Stimulated activated CD4-positive, alpha-beta T cell treated with anti-CD3 and anti-CD28 coated beads, Interleukin-12 subunit alpha, Interleukin-12 subunit beta, amount 100 ng/mL, for 24 hours (primary cell): Measurements from ENCODE around the gene ASCL1.

Experiments
- DNase-seq, 2 experiments: peaks; one replicate each; pipeline ENCODE4 v3.0.0-alpha.2; 2020; ENCODE audit warnings: low read depth in 2 of 2

The ASCL1 gene

GRCh38 chr12:102957339-102958050 lies at the start of gene ASCL1:
Gene ASCL1, plus strand, starts transcription at chr12:102957674. Its CDS starts 571 bp downstream, at chr12:102958245.
- no peak for DNase-seq

DNA sequence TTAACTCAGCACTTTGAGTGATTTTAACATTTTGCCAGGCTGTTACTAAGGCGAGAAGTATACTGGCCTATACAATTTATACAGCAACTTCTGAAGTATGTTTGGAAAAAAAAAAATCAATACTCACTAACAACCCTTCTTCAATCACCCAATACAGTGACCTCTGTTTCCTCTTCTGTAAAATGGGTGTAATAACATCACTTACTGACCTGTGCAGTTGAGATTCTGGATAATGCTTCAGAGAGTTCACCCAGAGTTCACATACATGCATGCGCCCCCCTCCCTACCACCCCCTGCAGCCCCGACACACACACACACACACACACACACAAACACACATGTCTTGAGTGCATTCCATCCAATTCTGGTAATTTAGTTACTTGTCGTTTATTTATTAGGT lies 49.6 kb upstream of the ASCL1 start:
- no peak for DNase-seq

DNA sequence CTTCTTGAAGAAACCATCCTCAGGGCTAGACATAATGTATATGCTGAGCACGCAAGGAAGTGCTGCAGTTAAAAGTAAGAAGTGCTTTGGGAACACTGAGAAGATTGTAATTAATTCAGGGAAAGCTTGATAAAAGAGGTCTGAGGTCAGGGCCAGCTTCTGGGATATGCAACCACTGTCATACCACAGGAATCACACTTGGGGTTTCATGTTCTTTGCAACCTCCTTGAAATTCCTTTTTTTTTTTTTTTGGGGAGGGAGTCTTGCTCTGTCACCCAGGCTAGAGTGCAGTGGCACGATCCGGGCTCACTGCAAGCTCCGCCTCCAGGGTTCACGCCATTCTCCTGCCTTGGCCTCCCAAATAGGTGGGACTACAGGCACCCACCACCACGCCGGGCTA lies 47.3 kb upstream of the ASCL1 start:
- no peak for DNase-seq

DNA sequence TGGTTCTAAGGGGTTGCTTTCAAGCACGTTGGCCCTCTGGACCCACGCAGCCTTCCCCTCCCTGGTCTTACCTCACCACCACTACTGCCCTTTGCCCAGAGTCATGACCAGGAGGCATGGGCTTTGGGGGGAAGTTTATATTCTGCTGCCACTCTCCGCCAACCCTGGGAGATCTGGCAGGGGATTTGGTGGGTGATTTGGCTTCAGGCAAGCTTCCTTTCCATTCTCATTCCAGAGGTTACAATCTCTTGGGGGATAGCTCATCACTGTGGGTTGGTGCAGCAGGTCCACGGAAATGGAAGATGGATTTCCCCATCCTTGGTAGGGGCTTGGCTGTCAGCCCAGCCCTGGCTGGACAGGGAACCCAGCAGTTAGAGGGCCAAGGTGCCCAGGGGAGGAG lies 46.7 kb upstream of the ASCL1 start:
- no peak for DNase-seq

GRCh38 chr12:102911320-102911719 lies 46.2 kb upstream of the ASCL1 start:
- DNase-seq: no peak

GRCh38 chr12:102912258-102912657 lies 45.2 kb upstream of the ASCL1 start:
- no peak for DNase-seq

- no peak for DNase-seq
These were observed 43.8 kb upstream of the ASCL1 start for GRCh38 chr12:102913453-102914226.

DNA sequence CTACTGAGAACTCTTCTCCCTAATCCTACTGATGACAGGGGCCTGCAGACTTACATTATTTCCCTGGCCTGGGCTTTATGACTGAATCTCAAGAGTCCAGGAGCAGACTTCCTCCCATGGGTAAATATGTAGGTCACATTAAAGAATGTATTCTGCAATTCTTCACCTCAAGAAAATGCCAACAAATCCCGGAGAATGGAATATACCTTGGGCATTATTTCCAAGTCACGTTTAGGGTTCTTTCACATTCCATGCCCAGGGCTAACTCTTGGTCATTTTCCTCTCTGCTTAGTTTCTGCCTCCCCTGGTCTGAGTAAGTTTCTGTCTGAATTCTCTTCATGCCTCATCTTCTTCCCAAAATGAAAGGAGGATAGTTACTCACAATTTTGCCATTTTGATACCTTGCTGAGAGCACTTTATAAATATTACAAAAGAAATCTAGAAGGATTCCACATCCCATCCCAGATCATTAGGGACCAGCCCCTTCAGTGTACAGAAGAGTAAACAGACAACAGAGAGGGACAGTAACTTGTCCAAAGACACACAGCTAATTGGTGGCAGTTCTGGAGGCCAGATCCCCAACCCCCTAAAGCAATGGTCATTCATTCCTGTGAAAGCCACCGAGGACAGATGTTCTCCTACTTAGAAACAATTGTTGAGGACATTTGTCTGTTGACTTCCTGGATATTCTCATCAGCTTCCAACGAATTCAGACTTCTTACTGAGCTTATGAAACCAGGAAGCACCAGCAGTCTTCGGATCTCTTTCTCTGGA lies 41.0 kb upstream of the ASCL1 start:
- no peak for DNase-seq

GRCh38 chr12:102917026-102917787 lies 40.3 kb upstream of the ASCL1 start, which contains the start of gene PAH:
Gene PAH, minus strand, starts transcription at chr12:102917244. Its CDS starts 114 bp downstream, at chr12:102917130.
- peak in 1 of 2 experiments; percentile 1 for DNase-seq

DNA sequence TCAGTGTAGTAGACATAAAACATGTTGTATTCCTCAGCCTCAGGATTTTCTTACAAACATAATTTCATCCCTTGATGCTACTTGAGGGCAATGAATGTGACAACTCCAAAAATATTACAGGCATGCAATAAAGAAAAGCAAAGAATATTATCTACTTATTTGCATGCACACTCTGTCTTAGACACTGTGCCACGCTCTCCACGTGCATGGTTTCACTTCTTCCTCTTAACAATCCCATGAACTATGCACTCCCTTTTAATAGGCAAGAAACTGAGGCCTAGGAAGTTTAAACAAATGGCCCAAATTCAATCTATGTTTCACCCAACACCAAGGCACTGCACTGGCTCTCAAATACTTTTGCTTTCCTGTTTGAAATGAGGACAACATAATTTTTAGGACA lies 38.6 kb upstream of the ASCL1 start:
- DNase-seq: no peak

GRCh38 chr12:102920271-102920670 lies 37.2 kb upstream of the ASCL1 start:
- no peak for DNase-seq

DNA sequence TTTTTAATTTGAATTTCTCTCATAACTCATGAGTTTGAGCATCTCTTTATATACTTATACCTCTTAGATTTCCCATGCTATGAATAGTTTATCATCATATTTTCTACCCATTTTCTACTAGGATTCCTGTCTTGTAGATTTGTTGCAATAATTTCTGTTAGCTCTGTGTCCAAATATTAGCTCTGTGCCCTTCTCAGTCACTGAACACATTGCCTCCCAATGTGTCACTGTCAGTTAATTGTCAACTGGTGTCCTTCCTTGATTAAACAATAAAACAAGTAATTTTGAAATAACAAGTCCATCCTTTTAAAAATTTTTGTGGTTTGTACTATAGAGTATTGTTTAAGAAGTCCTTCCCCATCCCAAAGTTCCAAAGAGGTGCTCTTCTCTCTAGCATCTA lies 36.2 kb upstream of the ASCL1 start:
- no peak for DNase-seq

- no peak for DNase-seq
These were observed 30.3 kb upstream of the ASCL1 start for GRCh38 chr12:102927220-102927619.

DNA sequence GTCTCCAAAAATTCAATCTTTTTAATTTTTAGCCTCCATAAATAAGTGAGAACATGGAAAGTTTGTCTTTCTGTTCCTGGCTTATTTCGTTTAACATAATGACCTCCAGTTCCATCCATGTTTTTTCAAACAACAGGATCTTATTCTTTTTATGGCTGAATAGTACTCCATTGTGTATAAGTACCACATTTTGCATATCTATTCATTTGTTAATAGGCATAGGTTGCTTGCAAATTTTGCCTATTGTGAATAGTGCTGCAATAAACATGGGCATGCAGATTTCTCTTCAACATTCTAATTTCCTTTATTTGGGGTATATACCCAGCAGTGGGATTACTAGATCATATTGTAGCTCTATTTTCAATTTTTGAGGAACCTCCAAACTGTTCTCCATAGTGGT lies 24.3 kb upstream of the ASCL1 start:
- DNase-seq: no peak

- no peak for DNase-seq
These were observed 18.4 kb upstream of the ASCL1 start for GRCh38 chr12:102939059-102939458.

DNA sequence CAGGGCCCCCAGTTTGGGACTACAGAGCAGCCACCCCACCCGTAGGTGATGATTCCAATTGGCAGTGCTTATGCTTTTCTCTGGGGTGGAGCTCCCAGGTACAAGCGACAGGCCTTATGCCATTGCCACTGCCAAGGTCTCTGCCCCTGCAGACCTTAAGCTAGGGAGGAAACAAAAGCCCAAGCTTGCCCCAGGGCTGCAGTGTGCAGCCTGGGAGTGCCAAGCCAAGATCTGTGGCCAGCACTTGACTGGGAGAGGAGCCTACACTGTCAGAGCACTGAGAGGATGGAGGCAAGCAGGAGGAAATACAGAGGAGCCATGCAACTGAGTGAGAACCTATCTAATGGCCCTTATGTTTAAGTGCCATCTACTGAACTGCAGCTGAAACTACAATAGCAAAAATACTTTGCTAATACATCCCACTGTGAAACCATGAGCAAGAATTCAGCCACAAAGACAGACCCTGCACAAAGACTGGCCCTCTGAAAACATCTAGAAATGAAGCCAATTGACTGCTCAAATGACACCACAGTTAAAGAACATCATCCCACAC lies 17.7 kb upstream of the ASCL1 start:
- no peak for DNase-seq

GRCh38 chr12:102946042-102946441 lies 11.4 kb upstream of the ASCL1 start:
- no peak for DNase-seq

DNA sequence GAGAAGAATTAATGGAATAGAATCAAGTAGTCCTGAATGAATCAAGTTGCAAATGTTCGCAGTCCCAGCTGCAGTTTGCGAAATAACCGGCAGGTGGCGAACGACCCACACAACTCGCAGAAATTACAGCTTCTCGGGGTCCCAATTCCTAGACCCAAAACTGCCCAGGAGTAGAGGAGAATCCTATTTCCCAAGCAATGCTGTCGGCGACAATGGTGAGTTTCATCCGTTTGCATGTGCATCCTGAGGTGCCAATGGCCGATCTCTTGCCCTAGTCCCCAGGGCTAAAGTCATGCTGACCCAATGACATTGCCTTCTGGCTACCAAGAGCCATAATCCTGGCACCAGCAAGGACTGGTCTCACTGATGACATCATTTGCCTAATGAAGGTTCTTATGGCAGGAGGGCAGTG lies 8.5 kb upstream of the ASCL1 start:
- peak in 1 of 2 experiments; percentile 50 for DNase-seq

- no peak for DNase-seq
These were observed 7.1 kb upstream of the ASCL1 start for GRCh38 chr12:102950107-102950949.

DNA sequence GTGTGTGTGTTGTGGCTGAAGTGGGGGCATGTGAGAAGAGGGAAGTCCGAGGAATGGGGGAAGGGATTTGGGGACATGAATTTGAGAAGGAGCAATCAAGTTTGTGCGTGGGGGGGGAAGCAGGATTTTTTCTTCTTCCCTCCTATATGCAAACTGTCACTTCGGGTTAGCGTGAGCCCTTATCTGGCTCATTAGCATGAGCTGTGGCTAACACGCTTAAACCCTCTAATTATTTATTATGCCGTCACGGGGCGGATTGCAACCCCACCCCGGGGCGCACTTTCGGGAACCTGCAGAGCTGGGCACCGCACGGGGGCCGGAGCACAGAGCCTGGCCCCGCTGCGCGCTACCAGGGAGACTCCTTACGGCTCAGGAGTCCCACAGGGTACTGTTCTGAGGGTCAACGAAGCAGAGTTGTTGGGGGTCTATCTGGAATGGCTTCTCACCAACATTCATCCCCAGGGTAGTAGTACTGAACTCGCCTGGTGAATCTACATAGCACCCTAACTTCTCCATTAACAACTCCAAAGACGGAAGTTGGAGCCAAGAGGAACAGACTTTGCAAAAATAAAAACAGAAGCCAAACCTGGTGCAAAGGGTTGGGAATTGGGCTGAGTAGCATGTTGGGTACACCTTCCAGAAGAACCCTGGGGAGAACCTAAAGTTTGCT lies 6.4 kb upstream of the ASCL1 start:
- DNase-seq: no peak
